Right forelimb (tissue), 1 donor: ENCODE results near the gene GJB6.

Experiments used
- DNase-seq: peaks from one replicate; pipeline ENCODE4 v3.0.0-alpha.2; 2018

Gene GJB6

GRCh38 chr13:20222553-20222952 is 9.6 kb downstream of the GJB6 start:
- no peak for DNase-seq

DNA sequence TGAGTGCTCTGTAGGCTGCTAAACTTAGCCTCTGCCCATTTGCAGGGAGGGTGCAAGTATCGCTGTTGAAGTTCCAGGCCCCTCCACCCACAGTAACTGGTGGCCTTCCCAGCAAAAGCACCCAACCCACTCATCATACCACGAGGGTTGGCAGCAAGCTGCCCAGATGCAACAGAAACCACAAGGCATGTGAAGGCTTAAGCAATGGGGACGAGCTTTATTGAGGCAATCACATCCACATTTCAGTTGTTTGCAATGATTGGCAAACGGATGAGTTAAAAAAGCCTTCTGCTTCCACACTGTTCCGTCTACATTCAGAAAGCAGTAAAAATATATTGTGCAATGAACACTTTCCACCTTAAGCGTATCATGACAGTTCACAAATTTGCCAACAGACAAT is 10.3 kb downstream of the GJB6 start:
- DNase-seq: no peak

GRCh38 chr13:20219577-20219976 is 12.5 kb downstream of the GJB6 start:
- no peak for DNase-seq

- no peak for DNase-seq
Measured at GRCh38 chr13:20217168-20217567, 15.0 kb downstream of the GJB6 start.

GRCh38 chr13:20209948-20210347 is 22.2 kb downstream of the GJB6 start:
- no peak for DNase-seq

DNA sequence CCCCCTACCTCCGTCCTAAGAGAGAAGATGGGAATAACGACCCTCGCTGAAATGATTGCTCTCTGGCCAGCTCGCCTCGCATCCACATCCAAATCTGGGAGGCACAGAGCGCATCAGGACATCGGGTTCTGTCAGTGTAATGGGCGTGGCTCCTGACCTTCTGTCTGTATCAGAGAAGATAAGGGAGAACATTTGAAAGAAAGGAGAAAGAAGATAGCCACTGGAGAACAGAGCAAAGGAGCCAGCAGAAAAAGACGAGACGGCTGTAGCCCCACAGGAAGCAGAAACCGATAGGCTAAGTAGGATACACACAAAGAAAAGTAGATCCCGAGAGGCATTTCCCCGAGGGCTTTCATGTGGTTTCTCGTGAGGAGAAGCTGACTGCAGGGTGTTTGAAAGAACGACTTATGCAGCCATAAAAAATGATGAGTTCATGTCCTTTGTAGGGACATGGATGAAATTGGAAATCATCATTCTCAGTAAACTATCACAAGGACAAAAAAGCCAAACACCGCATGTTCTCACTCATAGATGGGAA is 25.4 kb downstream of the GJB6 start:
- no peak for DNase-seq

DNA sequence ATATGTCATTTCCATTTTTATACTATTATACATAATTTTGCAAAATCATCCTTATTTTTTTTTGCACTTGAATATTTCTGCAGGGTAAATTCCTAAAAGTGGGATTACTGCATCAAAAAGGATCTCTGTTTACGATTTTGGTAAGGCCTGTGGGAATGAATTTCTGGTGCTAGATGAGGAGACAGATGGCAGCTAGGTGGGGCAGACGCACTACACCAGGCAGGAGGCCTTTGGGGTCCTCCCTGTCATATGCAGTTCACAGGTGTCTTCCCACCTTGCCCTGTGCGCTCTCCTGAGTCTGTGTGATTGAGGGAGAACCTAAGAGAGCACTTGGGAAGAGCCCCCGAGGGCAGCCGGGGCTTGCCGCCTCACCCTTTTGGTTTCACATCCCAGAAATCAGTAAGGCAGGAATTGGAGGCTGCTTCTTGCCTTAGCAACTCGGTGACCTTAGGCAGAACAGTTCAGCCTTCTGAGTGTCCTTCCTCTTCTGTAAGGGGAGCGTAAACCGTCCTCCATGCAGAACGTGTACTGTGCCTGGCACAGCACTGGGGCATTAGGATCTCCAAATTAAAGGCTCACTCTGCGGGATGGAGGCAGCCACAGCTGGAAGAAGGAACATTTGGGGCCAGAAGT is 25.9 kb downstream of the GJB6 start:
- DNase-seq: no peak

DNA sequence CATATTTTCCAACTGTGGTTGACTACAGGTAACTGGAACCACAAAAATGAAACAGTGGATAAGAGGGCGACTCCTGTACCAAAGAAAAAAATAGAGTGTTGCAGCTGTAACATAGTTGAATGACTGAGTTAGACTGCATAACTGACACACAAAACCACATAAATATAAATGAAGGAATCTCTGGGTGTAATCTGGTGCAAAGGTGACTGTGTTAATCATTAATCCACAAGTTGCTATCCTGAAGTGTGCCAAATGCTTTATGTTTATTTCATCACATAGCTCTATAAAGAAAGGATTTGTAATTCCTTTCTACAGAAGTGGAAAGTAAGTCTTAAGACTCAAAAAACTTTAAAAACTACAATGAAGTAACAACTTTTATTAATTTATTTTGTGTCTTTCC is 33.3 kb downstream of the GJB6 start:
- no peak for DNase-seq

- DNase-seq: no peak
Measured at GRCh38 chr13:20197361-20197834, 34.7 kb downstream of the GJB6 start.

DNA sequence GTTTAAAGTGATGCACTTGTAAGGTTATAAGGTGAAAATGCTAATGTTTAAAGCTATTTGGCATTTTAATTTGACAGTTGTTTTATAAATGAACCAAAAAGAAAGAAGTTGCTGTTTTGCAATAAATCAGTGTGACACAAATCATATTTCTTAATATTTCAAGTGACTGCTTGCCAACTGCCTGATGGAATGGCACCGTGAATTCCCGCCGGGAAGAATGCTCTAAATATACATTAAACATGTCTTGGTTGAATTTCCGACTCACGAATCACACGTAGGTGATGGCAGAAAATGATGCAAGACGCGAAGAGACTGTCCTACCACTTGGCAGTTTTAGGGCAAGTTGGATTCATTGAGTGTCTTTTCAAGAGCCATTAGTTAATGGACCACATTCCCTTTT is 36.3 kb downstream of the GJB6 start:
- DNase-seq: no peak

DNA sequence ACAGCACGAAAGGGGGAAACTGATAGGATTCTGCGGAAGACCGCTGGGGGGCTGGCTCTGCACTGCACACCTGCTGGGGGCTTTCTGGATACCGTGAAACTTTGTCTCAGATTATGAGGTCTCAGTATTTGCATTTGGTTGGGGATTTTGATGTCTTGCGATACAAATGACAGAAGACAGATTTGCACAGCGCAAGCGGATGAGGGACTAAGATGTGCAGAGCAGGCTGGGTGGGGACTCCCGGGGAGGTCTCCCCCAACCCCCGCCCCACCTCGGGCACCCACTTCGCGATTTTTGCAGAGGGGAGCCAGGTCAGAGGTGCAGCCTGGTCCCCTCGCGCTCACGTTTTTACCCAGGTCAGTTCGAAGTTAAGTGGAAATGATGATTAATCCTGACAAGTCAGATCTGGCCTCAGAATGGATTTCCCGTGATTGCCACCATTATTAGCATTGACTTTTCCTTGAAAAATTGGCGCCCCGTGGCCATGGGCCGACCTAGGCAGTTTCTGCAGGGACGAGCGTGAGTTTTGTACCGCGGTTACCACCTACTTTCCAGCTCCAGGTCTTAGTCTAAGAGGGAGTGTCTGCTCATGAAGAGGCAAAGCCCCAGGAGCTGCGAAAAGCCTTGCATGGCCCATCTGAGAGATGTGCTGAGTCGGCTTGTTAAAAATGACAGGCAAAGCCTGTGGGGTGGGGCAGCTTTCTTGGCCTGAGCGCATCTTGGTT is 38.0 kb downstream of the GJB6 start:
- no peak for DNase-seq

- no peak for DNase-seq
Measured at GRCh38 chr13:20193162-20193906, 38.8 kb downstream of the GJB6 start.

- DNase-seq: no peak
Measured at GRCh38 chr13:20192836-20193161, 39.3 kb downstream of the GJB6 start, which contains the start of gene GJB2. GJB2 (minus strand) TSS chr13:20192938; CDS start chr13:20189581, 3,357 bp downstream.

DNA sequence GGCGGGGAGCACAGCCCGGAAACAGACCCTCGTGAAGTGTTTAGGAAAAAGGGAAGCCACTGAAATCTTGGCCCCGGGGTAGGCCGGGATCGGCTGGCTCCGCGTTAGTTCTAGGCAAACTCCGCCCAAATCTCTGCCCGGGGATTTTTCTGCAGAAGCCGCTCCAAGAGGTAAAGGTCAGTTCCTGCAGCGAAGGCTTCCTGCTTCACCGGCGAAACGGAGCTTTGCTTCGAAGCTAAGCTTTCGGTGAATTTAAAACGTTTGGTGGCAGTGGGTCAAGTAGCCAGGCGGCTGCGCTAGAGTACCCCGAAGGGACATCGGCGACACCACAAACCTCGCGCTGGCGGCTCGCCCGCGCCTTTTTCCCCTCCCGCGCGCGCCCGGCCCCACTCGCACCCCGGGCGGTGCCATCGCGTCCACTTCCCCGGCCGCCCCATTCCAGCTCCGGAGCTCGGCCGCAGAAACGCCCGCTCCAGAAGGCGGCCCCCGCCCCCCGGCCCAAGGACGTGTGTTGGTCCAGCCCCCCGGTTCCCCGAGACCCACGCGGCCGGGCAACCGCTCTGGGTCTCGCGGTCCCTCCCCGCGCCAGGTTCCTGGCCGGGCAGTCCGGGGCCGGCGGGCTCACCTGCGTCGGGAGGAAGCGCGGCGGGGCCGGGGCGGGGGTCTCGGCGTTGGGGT is 39.8 kb downstream of the GJB6 start:
- DNase-seq: no peak

- DNase-seq: no peak
Measured at GRCh38 chr13:20191311-20192157, 40.6 kb downstream of the GJB6 start.

DNA sequence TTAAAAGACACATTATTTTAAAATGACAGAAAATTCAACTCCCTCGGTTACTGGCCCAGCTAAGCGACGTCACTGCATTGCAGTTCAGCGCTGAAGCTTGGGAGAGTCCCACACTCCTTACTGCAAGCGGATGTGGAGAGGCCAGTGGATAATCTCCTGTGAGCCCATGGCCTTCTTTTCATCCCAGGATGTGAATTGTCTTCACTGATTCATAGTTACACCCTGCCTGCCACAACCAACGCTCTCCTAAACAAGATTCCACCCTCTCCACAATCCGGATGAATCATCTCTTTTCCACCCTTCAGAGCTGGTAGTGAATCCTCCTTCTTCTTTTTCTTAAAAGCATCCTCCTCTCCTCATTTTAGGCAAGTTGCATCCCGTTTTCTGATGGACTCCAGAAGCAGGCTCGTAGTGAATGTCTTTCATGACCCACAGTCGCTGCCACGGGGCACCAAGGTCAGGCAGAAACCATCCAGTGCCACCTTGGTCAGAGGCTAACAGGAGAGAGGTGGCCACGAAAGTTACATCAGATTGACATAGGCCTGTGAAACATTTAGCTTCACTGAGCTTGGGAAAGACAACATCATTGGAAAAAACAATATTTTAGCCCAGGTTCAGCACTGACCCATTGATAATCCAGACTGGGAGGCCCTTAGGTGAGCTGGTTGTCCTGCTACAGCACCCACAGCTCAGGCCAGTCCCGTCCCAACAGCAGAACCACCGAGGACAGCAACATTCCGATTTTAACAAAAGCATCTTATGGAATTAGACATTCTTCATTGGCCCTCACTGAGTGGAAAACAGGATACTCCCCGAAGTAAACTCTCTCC is 41.4 kb downstream of the GJB6 start:
- DNase-seq: no peak

GRCh38 chr13:20190076-20190475 is 42.0 kb downstream of the GJB6 start:
- DNase-seq: no peak

- no peak for DNase-seq
Measured at GRCh38 chr13:20188667-20189553, 43.2 kb downstream of the GJB6 start.

DNA sequence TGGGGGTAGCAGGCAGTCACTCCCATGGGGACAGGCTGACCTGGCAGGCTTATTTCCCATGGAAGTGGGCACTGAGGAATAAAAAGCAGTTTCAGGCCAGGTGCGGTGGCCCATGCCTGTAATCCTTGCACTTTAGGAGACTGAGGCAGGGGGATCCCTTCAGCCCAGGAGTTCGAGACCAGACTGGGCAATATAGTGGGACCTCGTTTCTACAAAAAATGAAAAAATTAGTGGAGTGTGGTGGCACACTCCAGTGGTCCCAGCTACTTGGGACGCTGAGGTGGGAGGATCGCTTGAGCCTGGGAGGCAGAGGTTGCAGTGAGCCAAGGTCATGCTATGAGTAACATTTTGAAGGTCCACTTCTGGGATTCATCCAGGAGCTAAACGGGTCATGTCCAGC is 45.3 kb downstream of the GJB6 start:
- no peak for DNase-seq
